Activated CD4-positive, alpha-beta T cell treated with anti-CD3 and anti-CD28 coated beads, Interleukin-2, amount 50 U/mL, for 48 hours (primary cell): ENCODE results near the gene GALR3.
A peak's percentile ranks its signal among the peaks of the same experiment; 100 is the strongest.

Source experiments
- DNase-seq, 2 experiments: peaks; one replicate each; pipeline ENCODE4 v3.0.0-alpha.2; 2020

The GALR3 gene

GRCh38 chr22:37803639-37804351 lies 19.4 kb upstream of the GALR3 start:
- no peak for DNase-seq

GRCh38 chr22:37804352-37804880 lies 18.8 kb upstream of the GALR3 start:
- no peak for DNase-seq

- peak; percentile 85 to 88 for DNase-seq
Observed at GRCh38 chr22:37804881-37805809, 18.0 kb upstream of the GALR3 start.

- DNase-seq = no peak
Observed at GRCh38 chr22:37805810-37806277, 17.3 kb upstream of the GALR3 start.

GRCh38 chr22:37806409-37807333 lies 16.5 kb upstream of the GALR3 start:
- peak; percentile 28 to 33 for DNase-seq

- DNase-seq = peak; percentile 94 to 95
Observed at GRCh38 chr22:37807410-37808293, 15.5 kb upstream of the GALR3 start, which contains the start of gene GCAT. TSS of gene GCAT (plus strand) at chr22:37807934. CDS start at chr22:37807968, 34 bp downstream.

GRCh38 chr22:37808294-37808657 lies 14.9 kb upstream of the GALR3 start:
- DNase-seq = no peak

GRCh38 chr22:37809672-37810333 lies 13.4 kb upstream of the GALR3 start:
- DNase-seq = no peak

GRCh38 chr22:37811867-37812266 lies 11.3 kb upstream of the GALR3 start:
- DNase-seq = no peak

GRCh38 chr22:37812869-37813678 lies 10.1 kb upstream of the GALR3 start:
- DNase-seq = no peak

GRCh38 chr22:37815593-37815992 lies 7.6 kb upstream of the GALR3 start:
- no peak for DNase-seq

GRCh38 chr22:37816543-37817180 lies 6.5 kb upstream of the GALR3 start:
- DNase-seq = no peak

- peak; percentile 88 to 89 for DNase-seq
Observed at GRCh38 chr22:37817705-37818408, 5.3 kb upstream of the GALR3 start.

- peak; percentile 71 to 77 for DNase-seq
Observed at GRCh38 chr22:37818409-37819104, 4.6 kb upstream of the GALR3 start.

GRCh38 chr22:37819105-37819433 lies 4.1 kb upstream of the GALR3 start:
- no peak for DNase-seq

GRCh38 chr22:37820350-37820749 lies 2.8 kb upstream of the GALR3 start:
- no peak for DNase-seq

GRCh38 chr22:37822079-37822833 lies 926 bp upstream of the GALR3 start:
- DNase-seq = no peak
